GM12873 (cell line): Measurements from ENCODE around the gene SAMD4B.

ENCODE experiments used
- TF ChIP-seq, protein P1 (sequence below): IDR thresholded peaks from 2 replicates; pipeline ENCODE4 v1.5.1; 2012; ENCODE audit warnings: low read depth, mild to moderate bottlenecking, moderate library complexity, low read length, control low read depth; ENCODE audit not compliant: insufficient read depth; ENCODE audit errors: missing control alignments

Gene SAMD4B

DNA sequence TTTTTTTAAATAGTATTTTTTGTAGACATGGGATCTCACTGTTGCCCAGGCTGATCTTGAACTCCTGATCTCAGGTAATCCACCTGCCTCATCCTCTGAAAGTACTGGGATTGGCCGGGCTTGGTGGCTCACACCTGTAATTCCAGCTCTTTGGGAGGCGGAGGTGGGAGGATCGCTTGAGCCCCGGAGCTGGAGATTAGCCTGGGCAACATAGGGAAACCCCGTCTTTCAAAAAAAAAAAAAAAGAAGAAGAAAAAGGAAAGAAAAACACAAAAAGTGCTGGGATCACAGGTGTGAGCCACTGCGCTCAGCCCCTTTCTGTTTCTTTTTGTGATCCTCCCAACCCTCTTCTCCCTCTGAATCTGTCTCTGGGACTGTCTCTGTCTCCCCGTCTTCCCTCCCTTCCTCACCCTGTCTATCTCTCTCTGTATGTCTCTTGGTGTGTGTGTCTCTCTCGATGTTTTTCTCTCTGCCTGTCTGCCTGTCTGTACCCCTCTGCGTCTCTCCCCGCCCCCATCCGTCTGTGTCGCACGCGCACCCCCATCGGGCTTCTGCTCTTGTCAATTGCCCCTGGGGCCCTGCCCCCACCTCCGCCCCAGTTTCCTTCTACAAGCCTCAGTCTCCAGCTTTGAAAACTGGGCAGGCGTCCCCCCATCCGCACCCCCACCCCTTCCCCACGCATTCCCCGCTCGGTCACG is 63.9 kb downstream of the SAMD4B start:
- TF ChIP-seq, protein P1, sequence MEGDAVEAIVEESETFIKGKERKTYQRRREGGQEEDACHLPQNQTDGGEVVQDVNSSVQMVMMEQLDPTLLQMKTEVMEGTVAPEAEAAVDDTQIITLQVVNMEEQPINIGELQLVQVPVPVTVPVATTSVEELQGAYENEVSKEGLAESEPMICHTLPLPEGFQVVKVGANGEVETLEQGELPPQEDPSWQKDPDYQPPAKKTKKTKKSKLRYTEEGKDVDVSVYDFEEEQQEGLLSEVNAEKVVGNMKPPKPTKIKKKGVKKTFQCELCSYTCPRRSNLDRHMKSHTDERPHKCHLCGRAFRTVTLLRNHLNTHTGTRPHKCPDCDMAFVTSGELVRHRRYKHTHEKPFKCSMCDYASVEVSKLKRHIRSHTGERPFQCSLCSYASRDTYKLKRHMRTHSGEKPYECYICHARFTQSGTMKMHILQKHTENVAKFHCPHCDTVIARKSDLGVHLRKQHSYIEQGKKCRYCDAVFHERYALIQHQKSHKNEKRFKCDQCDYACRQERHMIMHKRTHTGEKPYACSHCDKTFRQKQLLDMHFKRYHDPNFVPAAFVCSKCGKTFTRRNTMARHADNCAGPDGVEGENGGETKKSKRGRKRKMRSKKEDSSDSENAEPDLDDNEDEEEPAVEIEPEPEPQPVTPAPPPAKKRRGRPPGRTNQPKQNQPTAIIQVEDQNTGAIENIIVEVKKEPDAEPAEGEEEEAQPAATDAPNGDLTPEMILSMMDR: no peak

DNA sequence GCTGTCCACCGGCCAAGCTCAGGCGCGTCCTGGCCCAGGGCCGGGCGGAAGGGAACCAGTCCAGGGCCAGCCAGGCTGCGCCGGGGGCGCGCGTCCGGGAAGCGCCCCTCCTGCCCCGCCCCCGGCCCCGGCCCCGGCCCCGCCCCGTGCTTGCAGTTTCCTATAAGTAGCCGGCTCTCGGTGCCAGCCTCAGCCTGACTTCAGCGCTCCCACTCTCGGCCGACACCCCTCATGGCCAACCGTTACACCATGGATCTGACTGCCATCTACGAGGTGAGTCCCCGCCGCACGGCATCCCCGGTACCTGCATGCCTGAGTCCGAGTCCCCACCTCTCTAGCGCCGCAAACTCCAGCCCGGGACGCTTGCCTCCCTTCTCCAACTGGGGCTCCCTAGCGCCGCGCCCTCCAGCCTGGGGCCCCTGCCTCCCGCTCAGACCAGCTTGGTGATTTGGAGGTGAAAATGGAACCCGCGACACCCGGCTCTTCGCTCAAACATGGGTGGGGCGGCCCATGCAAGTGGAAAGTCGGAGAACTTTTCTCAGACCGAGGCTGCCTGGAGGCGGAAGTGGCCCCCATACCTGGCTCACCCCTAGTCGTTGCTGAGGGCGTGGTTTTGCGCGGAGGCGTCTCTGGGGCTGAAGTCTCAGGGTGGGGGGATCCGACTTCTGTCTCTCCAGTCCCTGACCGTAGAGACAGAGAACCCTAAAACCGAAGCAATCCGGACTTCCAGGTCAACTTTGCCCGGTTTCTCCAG is 64.6 kb downstream of the SAMD4B start, which contains the start of gene ZFP36:
ZFP36 (plus strand) TSS at position 192 of the 754 bp plus-strand sequence; CDS start at position 250, 58 bp downstream.
- TF ChIP-seq, protein P1: peak; percentile 23

DNA sequence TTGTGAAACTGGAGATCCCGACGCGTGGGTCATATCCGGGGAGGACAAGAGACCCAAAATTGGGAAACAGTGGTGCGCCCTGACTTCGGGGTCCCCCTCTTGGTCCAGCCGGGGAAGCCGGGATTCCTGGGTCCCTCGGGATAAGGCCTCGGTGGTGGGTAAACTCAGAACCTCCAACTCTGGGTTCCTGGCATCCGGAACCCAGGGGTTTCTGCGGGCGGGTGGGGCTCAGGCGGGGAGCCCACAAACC is 65.1 kb downstream of the SAMD4B start:
- TF ChIP-seq, protein P1: no peak

DNA sequence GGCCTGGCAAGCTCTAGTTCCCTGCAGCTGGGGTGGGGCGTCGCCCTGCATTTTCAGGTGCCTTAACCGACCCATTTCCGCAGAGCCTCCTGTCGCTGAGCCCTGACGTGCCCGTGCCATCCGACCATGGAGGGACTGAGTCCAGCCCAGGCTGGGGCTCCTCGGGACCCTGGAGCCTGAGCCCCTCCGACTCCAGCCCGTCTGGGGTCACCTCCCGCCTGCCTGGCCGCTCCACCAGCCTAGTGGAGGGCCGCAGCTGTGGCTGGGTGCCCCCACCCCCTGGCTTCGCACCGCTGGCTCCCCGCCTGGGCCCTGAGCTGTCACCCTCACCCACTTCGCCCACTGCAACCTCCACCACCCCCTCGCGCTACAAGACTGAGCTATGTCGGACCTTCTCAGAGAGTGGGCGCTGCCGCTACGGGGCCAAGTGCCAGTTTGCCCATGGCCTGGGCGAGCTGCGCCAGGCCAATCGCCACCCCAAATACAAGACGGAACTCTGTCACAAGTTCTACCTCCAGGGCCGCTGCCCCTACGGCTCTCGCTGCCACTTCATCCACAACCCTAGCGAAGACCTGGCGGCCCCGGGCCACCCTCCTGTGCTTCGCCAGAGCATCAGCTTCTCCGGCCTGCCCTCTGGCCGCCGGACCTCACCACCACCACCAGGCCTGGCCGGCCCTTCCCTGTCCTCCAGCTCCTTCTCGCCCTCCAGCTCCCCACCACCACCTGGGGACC is 65.6 kb downstream of the SAMD4B start:
- TF ChIP-seq, protein P1: no peak

DNA sequence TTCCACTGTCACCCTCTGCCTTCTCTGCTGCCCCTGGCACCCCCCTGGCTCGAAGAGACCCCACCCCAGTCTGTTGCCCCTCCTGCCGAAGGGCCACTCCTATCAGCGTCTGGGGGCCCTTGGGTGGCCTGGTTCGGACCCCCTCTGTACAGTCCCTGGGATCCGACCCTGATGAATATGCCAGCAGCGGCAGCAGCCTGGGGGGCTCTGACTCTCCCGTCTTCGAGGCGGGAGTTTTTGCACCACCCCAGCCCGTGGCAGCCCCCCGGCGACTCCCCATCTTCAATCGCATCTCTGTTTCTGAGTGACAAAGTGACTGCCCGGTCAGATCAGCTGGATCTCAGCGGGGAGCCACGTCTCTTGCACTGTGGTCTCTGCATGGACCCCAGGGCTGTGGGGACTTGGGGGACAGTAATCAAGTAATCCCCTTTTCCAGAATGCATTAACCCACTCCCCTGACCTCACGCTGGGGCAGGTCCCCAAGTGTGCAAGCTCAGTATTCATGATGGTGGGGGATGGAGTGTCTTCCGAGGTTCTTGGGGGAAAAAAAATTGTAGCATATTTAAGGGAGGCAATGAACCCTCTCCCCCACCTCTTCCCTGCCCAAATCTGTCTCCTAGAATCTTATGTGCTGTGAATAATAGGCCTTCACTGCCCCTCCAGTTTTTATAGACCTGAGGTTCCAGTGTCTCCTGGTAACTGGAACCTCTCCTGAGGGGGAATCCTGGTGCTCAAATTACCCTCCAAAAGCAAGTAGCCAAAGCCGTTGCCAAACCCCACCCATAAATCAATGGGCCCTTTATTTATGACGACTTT is 66.4 kb downstream of the SAMD4B start:
- TF ChIP-seq, protein P1: no peak

DNA sequence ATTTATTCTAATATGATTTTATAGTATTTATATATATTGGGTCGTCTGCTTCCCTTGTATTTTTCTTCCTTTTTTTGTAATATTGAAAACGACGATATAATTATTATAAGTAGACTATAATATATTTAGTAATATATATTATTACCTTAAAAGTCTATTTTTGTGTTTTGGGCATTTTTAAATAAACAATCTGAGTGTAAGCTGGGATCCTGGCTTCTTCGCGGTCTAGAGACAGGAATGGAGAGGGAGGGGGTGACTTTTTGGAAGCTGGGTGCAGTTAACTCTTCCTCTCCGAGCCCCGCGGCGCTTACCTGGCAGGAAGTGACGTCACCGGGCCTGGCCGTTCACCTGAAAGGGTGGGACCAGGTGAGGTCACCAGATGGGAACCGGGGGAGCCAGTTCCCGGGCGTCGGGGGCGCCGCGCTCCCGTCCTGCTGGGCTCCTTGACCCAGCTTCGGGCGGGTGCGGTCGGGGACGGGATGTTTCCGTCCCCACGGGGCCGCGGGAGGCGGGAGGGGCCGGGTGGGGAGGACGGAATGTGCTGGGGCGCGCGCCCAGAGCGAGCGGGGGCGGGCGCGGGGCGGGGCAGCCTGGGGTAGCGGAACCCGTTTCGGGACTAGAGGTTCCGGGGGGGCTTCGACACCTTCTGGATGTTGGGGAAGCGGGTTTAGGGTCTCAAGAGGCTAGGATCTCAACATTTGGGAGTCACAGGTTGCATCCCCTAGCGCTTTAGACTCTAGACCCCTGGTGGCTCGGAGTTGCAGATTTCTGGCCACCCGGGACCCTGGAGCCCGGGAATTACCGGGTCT is 67.2 kb downstream of the SAMD4B start:
- TF ChIP-seq, protein P1: no peak
